Activated T-cell treated with anti-CD3 and anti-CD28 coated beads, Interleukin-2, amount 50 U/mL, for 4 hours (primary cell): Measurements from ENCODE around the gene CFAP410. TPM values are rescaled to one million over a fixed set of nuclear protein-coding genes. Genes with fewer than 3 reads are reported as not detected.

Experiments used
- ATAC-seq, 2 donors: fragments of 200-7000 bp; cut with Tn5 transposase; one replicate each; pipeline ENCODE4 v1.10.0; 2021
- DNase-seq: peaks from one replicate; pipeline ENCODE4 v3.0.0-alpha.2; 2020
- H3K27me3 Mint-ChIP-seq: one replicate; pipeline ENCODE4 v1.8.0; 2021; ENCODE audit warnings: low read depth, mixed read lengths
- H3K36me3 Mint-ChIP-seq: one replicate; pipeline ENCODE4 v1.8.0; 2022; ENCODE audit warnings: mixed read lengths; ENCODE audit not compliant: insufficient read depth
- H3K4me1 Mint-ChIP-seq: one replicate; pipeline ENCODE4 v1.8.0; 2021; ENCODE audit warnings: low read depth, mixed read lengths
- H3K4me3 Mint-ChIP-seq: one replicate; pipeline ENCODE4 v1.8.0; 2021; ENCODE audit warnings: mild to moderate bottlenecking, moderate library complexity, mixed read lengths
- H3K9me3 Mint-ChIP-seq: one replicate; pipeline ENCODE4 v1.8.0; 2021; ENCODE audit warnings: mixed read lengths
- total RNA-seq, 3 donors: library from RNA; stranded (reverse); gene quantifications; one replicate each; pipeline ENCODE4 v1.2.1, GENCODE V29; 2021

CFAP410 gene
- total RNA-seq, 3 donors from 2014 or later, result 30.2 to 32.7 (median 30.5) TPM

GRCh38 chr21:44375281-44375651 lies 36.1 kb upstream of the CFAP410 start:
- Mint-ChIP-seq H3K4me1 (peaks cover 22% of the 10 kb centered on the region), H3K27me3 (peaks cover 3% of the 10 kb centered on the region), H3K36me3 (peaks cover 3% of the 10 kb centered on the region), H3K9me3 (no peaks in the 10 kb centered on the region), H3K4me3 (no peak overlapping the region)
- DNase-seq (no peak), ATAC-seq (no peak)

DNA sequence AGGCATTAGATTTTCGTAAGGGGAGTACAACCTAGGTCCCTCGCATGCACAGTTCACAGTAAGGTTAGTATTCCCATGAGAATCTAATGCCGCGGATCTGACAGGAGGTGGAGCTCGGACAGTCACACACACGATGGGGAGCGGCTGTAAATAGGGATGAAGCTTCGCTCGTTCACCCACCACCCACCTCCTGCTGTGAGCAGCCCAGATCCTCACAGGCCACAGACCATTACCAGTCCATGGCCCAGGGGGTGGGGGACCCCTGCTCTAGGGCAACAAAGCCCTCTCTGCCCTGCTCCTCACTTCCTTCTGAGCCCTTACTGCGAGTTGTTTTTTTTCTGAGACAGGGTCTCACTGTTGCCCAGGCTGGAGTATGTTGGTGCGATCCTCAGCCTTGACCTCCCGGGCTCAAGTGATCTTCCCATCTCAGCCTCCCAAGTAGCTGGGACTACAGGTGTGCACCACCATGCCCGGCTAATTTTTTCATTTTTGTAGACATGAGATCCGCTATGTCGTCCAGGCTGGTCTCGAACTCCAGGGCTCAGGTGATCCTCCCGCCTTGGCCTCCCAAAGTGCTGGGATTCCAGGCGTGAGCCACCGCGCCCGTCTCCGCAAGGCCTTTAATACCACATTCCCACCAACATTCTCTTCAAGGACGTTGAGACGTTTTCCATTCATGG lies 35.6 kb upstream of the CFAP410 start:
- Mint-ChIP-seq H3K27me3 (peaks cover 3% of the 10 kb centered on the region), H3K4me3 (no peak overlapping the region), H3K36me3 (peaks cover 3% of the 10 kb centered on the region), H3K9me3 (no peaks in the 10 kb centered on the region), H3K4me1 (peaks cover 22% of the 10 kb centered on the region)
- ATAC-seq (no peak), DNase-seq (no peak)

DNA sequence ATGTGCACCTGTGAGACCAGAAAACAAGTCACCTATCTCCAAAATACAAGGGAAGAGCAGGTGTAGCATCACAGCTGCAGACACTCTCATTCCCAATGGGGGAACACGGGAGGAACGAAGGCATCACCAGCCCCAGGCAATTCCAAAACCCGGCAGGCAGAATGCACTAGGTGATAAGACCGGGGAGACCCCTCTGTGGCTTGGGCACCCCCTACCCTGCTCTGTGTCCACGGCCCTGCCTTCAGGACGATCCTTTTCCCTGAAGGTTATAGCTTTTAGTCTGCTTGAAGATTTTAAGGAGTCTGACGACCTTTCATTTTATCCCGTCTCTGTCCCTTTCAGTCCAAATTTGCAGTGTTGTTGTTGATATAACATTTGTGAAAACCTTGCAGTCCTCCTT lies 33.4 kb upstream of the CFAP410 start:
- peaks cover 3% of the 10 kb centered on the region for H3K36me3 Mint-ChIP-seq
- H3K27me3 Mint-ChIP-seq, result peaks cover 3% of the 10 kb centered on the region
- H3K4me1 Mint-ChIP-seq, result peaks cover 22% of the 10 kb centered on the region
- H3K9me3 Mint-ChIP-seq, result no peaks in the 10 kb centered on the region
- no peak for DNase-seq
- no peak overlapping the region for H3K4me3 Mint-ChIP-seq
- ATAC-seq, result no peak

GRCh38 chr21:44371596-44371995 lies 32.4 kb upstream of the CFAP410 start:
- H3K4me3 Mint-ChIP-seq, result no peak overlapping the region
- H3K36me3 Mint-ChIP-seq, result peaks cover 3% of the 10 kb centered on the region
- ATAC-seq (no peak), DNase-seq (no peak)
- H3K27me3 Mint-ChIP-seq, result peaks cover 3% of the 10 kb centered on the region
- no peaks in the 10 kb centered on the region for H3K9me3 Mint-ChIP-seq
- peaks cover 22% of the 10 kb centered on the region for H3K4me1 Mint-ChIP-seq

- Mint-ChIP-seq H3K4me1 (peaks cover 20% of the 10 kb centered on the region), H3K9me3 (no peaks in the 10 kb centered on the region), H3K4me3 (no peak overlapping the region), H3K36me3 (peaks cover 3% of the 10 kb centered on the region), H3K27me3 (peaks cover 3% of the 10 kb centered on the region)
- ATAC-seq (no peak), DNase-seq (no peak)
These were observed 31.7 kb upstream of the CFAP410 start for GRCh38 chr21:44370786-44371410.

DNA sequence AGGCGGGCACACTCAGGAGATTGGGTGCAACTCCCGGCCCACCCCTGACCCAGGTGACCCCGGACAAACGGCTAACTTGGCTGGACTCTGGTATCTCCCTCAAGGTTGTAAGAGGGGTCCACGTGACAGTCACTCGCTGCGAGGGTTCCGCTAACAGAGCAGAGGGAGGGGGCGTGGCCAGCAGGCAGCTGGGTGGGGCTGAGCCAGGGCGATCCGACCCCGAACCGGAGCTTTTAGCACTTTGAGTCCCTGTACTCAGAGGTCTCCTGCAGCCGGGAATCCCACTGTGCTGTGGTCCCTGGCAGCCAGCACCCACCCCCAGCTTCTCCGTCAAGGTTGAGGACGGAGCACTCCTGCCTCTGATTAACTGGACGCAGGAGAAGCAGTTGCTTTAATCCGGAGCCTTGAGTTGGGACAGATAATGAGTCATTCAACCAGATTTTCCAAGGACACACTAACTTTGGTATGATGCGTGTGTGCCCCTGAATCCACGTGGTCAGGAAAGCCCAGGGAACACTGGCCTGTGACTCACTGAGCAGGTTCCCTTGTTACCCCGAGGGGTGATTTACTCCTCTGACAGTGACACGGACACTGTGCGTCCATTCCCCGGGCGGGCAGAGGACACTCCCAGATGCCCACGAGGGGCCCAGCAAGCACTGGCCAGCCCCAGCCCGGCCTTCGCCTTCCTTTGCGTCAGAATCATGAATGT lies 31.0 kb upstream of the CFAP410 start:
- Mint-ChIP-seq H3K4me1 (peaks cover 13% of the 10 kb centered on the region), H3K4me3 (no peak overlapping the region), H3K36me3 (peaks cover 3% of the 10 kb centered on the region), H3K9me3 (no peaks in the 10 kb centered on the region), H3K27me3 (peaks cover 3% of the 10 kb centered on the region)
- ATAC-seq, result no peak
- no peak for DNase-seq

GRCh38 chr21:44368711-44369446 lies 29.7 kb upstream of the CFAP410 start:
- Mint-ChIP-seq H3K36me3 (peaks cover 3% of the 10 kb centered on the region), H3K4me3 (no peak overlapping the region), H3K4me1 (peaks cover 4% of the 10 kb centered on the region), H3K27me3 (peaks cover 3% of the 10 kb centered on the region), H3K9me3 (no peaks in the 10 kb centered on the region)
- no peak for DNase-seq
- no peak for ATAC-seq

GRCh38 chr21:44366586-44367211 lies 27.5 kb upstream of the CFAP410 start:
- no peaks in the 10 kb centered on the region for H3K4me1 Mint-ChIP-seq
- ATAC-seq (no peak), DNase-seq (no peak)
- peaks cover 1% of the 10 kb centered on the region for H3K27me3 Mint-ChIP-seq
- peaks cover 9% of the 10 kb centered on the region for H3K9me3 Mint-ChIP-seq
- H3K36me3 Mint-ChIP-seq, result no peaks in the 10 kb centered on the region
- H3K4me3 Mint-ChIP-seq, result no peak overlapping the region

- ATAC-seq, result no peak
- peaks cover 1% of the 10 kb centered on the region for H3K27me3 Mint-ChIP-seq
- no peaks in the 10 kb centered on the region for H3K4me1 Mint-ChIP-seq
- H3K9me3 Mint-ChIP-seq, result peaks cover 9% of the 10 kb centered on the region
- H3K4me3 Mint-ChIP-seq, result no peak overlapping the region
- H3K36me3 Mint-ChIP-seq, result no peaks in the 10 kb centered on the region
- no peak for DNase-seq
These were observed 26.9 kb upstream of the CFAP410 start for GRCh38 chr21:44365967-44366585.

DNA sequence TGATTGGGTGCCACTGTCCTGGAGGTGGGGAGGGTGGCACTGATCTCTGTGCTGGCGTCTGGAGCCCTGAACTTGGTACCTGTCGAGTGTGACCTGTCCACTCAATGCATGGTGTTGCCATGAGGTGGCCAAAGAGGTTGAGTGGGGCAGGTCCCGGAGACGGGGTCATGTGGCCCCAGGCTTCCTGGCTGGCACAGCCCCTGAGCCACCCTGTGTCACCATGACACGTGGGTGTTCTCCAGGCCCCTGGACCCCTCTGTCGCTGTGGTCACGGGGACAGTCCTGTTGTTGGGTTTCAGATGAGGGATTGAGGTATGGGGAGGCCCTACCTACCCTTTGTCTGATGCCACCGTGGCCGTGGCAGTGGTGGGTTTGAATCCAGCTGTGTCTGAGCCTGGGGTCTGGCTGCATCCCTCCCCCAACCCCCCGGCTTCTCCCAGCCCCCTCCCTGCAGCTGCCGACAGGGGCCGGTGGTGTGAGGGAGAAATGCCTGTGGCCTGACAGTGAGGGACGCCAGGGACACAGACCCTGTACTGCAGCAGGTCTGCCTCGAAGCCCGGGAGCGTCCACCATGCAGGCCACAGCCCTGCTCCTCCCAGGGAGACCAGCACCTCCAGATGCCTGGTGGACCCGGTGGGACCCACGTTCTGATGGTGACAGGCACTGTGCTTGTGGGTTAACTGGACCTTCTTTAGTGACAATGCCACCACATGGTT lies 26.2 kb upstream of the CFAP410 start:
- Mint-ChIP-seq H3K4me1 (no peaks in the 10 kb centered on the region), H3K9me3 (peaks cover 9% of the 10 kb centered on the region), H3K27me3 (no peaks in the 10 kb centered on the region), H3K4me3 (no peak overlapping the region), H3K36me3 (no peaks in the 10 kb centered on the region)
- ATAC-seq (no peak), DNase-seq (no peak)

DNA sequence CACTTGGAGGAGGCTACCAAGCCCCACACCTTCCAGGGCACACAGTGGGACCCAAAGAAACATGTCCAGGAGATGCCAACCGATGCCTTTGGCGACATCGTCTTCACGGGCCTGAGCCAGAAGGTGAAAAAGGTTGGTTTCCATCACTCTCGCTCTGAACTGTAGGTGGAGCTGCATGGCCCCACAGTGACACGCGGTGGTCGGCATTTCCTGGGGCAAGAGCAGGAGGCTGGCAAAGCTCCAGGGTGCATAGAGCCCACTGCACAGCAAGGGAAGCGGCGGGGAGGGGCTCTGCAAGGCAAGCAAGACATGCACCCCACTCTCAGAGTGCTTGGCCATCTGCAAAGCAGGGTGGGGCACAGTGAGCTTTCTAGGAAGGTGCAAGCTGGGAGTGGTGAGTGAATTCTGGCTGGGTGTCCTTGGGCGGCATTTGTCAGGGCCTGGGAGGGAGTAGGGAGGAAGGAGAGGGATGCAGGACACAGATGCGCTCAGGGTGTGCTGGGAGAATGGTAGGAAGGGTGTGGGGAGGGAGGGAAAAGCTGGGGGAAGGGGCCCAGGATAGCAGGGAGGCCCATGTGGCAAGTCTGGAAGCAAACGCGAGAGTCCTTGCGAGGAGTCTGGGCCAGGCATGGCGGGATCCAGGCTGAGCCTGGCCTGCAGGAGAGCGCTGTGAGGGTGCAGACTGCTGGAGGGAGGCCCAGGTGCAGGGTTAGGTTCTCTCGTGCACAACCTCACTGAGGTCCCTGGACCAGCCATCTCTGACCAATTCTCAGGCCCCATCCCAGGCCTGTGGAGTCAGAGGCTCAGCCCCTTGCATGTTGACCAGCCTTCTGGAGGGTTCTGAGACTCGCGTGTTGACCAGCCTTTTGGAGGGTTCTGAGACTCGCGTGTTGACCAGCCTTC lies 25.2 kb upstream of the CFAP410 start:
- H3K9me3 Mint-ChIP-seq, result peaks cover 9% of the 10 kb centered on the region
- no peak for ATAC-seq
- no peaks in the 10 kb centered on the region for H3K27me3 Mint-ChIP-seq
- H3K4me3 Mint-ChIP-seq, result no peak overlapping the region
- no peaks in the 10 kb centered on the region for H3K36me3 Mint-ChIP-seq
- H3K4me1 Mint-ChIP-seq, result peaks cover 4% of the 10 kb centered on the region
- no peak for DNase-seq

- H3K36me3 Mint-ChIP-seq, result no peaks in the 10 kb centered on the region
- ATAC-seq, result no peak
- H3K4me3 Mint-ChIP-seq, result no peak overlapping the region
- peaks cover 9% of the 10 kb centered on the region for H3K9me3 Mint-ChIP-seq
- H3K27me3 Mint-ChIP-seq, result no peaks in the 10 kb centered on the region
- H3K4me1 Mint-ChIP-seq, result peaks cover 4% of the 10 kb centered on the region
- DNase-seq, result no peak
These were observed 24.1 kb upstream of the CFAP410 start for GRCh38 chr21:44363278-44363677.
